HG03175 (cell line): ENCODE measurements around the gene XPNPEP3.

Experiments
- ATAC-seq: cut with Tn5 transposase; IDR thresholded peaks from one replicate; pipeline ENCODE4 v1.9.1; 2021; ENCODE audit warnings: mild to moderate bottlenecking, moderate library complexity; ENCODE audit not compliant: unreplicated experiment

The XPNPEP3 gene

DNA sequence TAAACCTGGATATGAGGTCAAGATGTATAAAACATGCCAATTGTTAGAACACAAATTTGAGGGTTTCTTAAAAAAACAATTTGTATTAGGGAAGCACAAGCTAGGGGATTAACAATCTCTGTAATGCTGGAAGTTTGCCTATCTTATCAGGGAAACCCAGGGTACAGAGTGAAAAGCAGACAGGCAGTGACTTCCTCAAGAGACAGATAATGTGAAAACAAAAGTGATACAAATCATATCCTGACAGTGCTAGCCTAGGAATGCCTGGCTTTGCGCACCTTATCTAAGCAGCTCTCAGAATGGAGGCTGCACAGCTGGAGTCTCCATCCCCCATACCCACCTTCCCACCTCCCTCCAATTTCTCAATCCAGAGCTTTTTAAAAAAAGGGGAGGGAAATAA lies 71.7 kb downstream of the XPNPEP3 start:
- no peak for ATAC-seq

DNA sequence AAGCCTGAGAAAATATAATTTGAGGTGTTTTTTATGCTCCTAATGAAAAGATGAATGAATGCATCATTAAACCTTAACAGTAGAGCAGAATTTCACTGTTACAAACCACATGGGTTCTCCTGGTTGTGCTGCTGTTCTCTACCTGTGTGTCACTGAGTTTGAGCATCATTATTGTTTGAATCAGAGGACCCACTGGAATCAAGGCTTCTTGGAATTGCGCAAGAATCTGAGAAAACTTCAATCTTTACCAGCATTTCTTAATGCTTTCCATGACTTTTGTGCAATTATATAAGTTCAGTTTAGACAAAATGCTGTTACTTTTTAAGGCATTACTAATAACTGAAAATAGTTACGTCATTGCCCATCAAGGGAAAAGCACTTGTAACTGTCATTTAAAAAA lies 75.4 kb downstream of the XPNPEP3 start:
- no peak for ATAC-seq

DNA sequence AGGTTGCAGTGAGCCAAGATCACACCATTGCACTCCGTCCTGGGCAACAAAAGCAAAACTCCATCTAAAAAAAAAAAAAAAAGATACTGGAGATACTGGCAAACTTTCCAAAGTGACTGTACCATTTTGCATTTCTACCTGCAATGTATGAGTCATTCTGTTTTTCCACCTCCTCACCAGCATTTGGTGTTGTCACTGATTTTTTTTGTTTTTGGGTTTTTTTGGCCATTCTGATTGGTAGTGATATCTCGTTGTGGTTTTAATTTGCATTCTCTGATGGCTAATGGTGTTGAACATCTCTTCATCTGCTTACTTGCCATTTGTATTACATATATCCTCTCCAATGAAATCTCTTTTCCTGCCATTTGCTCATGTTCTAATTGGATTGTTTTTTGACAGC lies 82.3 kb downstream of the XPNPEP3 start:
- ATAC-seq, result no peak

DNA sequence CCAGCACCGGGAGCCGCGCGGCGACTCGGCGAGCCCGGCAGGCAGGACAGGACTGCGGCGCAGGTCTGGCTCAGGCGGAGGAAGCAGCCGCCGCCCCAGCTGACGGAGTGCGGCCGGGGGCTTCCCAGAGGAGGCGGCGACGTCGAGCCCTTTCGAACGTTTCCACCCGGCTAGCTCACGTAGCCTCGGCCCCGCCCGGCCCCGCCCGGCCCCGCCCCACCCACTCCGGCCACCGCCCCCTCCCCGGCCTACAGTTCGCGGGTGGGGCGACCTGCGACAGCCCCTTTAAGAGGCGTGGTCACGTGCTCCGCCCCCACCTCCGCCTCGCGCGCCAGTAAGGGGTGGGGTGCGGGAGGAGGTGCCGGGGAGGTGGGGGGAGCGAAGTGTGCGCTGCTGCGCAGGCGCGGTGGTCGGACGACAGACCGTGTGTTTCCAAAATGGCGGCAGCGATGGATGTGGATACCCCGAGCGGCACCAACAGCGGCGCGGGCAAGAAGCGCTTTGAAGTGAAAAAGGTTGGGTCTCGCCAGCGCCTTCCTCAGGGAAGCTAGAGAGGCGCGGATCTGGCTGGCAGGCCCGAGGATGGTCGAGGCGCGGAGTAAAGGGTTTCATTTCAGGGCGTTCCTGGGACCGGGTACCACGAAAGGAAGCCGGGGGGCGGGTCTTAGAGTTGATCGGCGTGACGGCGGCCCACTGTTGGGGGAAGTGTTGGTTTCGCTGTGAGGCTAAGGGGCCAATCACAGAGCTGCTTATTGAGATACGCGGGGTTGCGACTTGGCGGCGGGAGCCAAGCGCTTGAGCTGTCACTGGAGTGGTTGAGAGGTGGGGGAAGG lies 94.2 kb downstream of the XPNPEP3 start, which contains the start of gene RBX1:
Gene RBX1 (plus strand): TSS at position 417 of the 833 bp plus-strand sequence. CDS start 21 bp downstream, at position 438.
- peak; percentile 79 for ATAC-seq

DNA sequence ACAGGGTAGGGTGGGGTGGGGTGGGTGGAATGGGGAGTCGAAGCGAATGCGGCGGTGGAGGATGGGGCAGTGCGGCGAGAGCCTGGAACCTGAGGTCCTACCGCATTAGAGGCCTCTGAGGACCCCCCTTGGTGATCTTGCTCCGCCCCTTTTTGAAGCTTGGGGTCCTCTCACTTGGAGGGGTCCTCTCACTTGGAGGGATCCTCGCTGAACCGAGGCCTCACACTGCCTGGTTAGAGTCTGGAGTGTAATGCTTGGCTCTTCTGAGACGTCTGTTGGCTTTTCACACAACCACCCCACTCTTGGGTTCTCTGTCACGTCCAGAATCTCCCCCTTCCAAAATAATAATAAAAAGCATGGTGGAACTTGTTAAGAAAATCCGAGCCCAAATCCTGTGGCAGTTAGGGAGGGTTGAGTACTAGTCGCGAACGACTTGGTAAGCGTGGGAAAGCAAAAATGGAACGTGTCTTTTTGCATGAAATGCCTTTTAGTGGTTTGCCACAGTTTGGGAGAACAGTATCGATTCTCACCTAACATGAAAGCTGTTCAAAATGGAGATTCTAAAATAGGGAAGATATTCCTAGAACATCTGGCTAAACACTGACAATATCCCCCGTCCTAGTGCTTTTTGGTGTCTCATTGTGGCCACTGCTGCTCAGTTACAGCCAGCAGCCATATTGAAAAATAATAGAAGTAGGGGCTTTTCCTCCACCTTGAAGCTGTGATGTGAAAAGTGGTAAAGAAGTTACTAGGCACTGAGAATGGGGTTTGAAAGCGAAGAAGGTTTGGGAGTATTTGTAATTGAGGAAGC lies 95.1 kb downstream of the XPNPEP3 start:
- ATAC-seq, result no peak

DNA sequence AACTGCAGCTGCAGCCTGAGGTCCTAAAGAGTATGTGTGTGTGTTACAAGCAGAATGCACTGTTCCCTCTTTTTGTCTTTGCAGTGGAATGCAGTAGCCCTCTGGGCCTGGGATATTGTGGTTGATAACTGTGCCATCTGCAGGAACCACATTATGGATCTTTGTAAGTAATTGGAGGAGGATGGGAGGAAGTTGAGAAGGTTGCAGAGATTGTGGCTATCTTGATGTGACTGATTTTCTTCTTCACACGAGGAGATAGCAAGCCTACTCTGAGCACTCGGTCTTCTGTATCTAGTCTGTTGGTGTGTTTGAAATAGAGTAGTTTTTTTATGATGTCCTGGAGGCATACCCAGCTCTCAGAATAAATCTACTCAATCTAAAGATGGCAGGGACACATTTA lies 96.5 kb downstream of the XPNPEP3 start:
- ATAC-seq, result no peak

DNA sequence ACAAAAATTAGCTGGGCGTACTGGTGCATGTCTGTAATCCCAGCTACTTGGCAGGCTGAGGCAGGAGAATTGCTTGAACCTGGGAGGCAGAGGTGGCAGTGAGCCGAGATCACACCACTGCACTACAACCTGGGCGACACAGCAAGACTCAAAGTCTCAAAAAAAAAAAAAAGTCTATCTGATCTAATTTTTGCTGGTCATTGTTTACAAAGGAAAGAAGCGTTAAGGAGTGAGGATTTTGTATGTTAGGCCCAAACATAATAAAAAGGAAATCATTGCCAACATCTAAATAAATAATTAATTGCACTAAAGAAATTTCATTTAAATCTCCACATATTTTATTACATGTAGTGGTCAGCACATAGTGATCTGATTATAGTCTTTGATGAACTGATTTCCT lies 97.2 kb downstream of the XPNPEP3 start:
- ATAC-seq, result no peak

DNA sequence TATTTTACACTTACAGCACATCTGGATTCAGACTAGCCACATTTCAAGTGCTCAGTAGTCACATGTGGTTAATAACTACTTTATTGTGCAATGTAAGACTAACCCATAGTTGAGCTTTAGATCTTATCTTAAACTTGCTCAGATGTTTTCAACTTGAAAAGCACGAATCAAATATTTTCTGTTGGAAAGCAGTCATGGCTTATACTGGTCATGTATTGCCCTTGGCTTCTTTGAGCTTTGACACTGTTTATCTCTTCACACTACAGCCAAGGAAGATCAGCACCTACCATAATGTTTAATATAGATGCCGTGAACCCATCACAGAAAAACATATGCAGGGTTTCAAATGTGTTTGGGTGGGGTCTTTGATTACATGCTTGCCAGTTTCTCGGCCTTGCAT lies 98.6 kb downstream of the XPNPEP3 start:
- no peak for ATAC-seq

DNA sequence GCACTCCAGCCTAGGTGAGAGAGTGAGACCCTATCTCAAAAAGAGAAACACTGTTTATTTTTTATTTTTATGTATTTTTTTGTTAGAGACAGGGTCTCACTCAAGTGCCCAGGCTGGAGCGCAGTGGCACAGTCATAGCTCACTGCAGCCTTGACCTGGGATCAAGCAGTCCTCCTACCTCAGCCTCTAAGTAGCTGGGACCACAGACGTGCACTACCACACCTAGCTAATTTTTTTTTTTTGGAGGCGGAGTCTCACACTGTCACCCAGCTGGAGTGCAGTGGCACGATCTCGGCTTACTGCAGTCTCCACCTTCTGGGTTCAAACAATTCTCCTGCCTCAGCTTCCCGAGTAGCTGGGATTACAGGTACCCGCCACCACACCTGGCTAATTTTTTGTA lies 100.7 kb downstream of the XPNPEP3 start:
- no peak for ATAC-seq

DNA sequence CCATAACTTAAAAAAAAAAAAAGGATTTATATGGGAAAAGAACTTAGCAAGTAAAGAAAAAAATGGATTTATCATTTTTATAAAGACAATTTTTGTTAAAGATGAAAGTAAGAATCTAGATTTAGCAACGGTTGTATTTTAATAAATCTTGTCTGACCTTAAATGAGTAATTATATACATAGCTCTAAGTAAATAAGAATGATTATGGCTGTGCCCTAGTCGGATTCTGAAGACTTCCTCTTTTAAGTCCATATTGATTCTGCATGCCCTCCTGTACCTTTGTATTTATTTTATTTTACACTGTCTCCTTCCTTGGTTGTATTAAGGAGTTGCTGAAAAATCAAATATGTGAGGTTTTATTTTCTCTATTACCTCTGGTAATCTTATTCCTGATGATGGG lies 101.4 kb downstream of the XPNPEP3 start:
- no peak for ATAC-seq

DNA sequence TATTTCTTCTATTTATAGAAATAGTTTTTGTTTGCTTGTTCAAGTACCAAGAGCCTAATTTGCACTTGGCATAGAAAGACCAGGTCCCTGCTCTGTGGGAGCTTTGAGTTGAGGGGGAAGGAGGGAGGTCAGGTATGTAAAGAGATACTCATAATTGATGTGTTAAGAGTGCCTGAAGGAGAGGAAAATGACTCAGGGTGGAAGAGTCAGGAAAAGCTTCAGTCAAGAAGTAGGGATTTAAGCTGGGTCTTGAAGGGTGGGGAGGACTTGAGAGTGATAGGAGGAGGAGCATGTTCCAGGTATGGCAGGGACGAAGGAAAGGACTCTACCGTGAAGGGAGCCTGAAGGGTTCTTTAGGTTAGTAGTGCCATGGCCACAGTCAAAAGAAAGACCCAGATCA lies 103.2 kb downstream of the XPNPEP3 start:
- ATAC-seq, result no peak

DNA sequence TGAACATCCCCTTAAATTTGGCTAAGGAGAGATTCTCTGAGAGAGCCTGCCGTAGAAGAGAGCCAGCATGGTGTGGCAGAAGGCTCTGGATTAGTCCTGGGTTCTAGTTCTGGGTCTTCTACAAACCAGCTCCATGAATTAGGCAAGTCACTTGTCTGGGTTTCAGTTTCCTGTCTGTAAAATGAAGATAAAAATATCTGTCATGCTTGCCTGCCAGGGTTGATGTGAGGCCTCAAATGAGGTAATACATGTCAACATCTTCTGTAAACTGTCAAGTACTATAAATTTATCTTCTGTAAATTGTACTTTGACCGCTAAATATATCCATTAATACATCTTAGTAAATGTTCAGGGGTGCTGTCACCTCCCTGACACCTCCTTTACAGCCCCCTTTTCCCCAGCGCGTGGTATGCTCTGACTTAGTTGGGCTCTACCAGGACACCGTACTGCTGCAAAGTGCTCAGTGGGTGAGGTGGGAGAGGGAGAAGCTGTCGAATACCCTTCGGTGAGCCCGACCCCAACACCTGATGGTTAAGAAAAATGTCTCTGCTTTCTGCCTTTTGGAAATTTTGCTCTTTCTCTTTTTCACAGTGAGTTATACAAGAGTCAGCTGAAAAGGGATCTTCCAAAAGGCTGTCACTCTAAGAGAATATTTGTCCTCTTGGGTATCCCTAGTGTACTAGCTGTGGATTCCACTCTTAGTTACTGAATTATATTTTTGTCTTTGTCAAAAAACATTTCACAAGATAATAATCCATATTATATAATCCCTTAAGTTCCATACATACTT lies 109.2 kb downstream of the XPNPEP3 start:
- ATAC-seq, result no peak

DNA sequence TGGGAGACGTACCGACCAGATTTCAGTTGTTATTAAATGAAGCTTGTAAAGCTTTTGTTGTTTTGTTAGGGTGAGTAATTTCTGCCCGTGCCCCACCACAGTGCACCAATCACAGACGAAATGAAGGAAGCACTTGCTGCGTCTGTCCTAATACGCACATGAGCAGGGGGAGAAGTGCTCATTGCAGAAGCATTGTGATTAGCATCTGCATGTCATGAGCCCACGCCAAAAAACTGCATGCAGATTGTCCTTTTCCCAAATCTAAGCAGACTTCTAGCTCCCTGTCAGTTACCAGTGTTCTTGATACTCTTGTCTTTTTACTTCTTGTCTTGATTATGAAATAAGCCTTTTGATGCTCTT lies 109.8 kb downstream of the XPNPEP3 start:
- no peak for ATAC-seq

DNA sequence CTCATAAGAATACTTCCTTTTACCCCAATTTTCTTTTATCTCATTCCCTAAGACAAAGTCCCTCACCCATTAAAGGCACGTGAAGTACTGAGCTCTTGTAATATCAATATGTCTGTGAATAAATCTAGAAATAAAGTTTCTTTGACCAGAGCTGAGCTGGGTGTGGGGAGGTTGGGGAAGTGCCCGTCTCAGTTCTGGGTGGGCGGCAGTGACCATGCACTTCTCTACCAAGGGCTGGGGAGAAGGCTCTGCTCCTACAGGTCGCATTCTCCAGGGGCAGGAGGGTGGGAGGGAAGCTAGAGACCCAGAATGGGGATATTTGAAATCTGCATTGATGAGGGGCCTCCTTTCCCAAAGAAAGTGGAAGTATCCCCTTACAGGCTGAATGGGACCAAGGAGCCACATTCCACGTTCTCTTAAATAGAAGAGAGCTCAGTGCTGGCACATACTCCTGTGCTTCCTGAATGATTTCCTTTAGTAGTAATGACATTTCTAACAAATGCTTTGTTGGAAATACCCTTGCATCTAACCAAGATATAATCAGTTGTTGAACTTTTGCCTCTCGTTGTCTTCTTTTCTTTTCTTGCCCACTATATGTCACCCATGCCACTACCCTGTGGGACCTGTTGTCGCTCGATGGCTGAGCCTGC lies 110.3 kb downstream of the XPNPEP3 start:
- no peak for ATAC-seq

DNA sequence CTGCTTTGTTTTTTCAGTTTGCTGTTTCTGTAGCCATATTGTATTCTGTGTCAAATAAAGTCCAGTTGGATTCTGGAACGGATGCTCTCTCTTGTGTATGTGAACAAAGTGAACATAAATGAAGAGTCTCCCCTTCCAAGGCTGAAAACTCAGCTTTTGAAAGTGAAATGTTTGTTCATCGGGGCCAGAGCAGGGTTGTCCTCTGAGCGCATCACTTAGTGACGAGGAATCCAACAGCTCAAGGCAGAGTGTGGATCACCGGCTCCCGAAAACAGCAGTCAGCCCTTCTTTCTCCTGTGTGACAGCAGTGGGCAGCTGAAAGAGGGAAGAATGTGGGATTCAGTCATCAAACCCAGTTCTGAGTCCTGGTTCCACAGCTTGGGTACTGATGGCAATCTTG lies 115.6 kb downstream of the XPNPEP3 start:
- ATAC-seq, result no peak

DNA sequence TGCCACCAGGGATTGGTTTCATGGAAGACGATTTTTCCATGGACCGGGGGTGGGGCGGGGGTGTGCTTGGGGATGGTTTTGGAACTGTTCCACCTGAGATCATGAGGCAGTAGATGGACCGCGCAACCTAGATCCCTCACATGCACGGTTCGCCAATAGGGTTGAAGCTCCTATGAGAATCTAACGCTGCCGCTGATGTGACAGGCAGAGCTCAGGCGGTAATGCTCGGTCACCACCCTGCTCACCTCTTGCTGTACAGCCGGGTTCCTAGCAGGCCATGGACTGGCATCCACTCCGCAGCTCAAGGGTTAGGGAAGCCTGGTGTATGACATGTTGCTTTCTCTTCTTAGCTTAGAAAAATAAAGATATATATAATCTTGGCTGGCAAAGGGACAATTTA lies 116.2 kb downstream of the XPNPEP3 start:
- no peak for ATAC-seq

DNA sequence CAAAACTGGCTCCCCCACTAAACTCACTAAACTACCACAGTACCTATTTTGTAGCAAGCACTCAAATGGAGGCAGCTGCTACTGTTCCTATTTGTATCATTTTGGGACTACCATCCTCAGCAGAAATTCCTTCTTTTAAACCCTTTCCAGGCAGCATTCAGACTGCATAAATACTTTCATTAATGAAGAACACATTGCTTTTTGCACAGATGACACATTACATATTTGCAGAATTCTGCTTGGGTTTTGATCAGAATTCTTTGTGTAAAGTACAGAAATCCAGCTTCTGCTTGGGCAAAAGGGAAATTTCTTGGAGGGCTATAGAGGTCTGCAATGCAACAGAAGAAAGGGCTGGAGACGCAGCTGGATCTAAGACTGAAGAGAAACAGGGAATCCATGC lies 118.4 kb downstream of the XPNPEP3 start:
- ATAC-seq, result no peak

DNA sequence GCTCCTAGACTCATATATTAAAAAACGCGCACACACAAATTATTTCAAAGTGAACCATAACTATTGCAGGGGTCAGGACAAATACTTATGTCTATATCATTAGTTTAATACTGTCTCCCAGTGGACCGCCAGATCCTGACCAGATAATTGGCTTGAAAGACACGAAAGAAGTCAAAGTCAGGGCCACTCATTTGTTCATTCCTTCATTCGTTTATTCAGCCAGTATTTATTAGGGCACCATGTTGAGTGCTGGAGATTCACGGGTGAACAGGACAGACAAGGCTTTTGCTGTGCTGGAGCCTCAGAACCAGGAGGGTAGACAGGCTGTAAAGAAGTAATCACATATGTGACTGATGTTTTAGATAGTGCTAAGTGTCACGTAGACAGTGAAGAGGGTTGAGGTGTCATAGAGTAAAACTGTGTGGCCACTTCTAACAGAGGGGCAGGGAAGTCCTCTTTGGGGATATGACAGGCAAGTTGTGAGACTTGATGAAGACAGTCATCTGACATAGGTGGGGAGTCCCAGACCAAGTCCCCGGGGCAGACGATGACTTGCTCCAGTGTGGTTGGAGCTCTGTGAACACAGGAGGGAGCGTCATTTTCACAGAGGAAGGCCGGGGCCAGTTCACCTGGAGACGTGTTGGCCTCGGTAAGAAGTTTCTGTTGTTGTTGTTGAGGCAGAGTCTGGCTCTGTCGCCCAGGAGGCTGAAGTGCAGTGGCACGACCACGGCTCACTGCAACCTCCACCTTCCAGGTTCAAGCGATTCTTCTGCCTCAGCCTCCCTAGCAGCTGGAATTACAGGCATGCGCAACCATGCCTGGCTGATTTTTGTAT lies 120.1 kb downstream of the XPNPEP3 start:
- ATAC-seq, result no peak

DNA sequence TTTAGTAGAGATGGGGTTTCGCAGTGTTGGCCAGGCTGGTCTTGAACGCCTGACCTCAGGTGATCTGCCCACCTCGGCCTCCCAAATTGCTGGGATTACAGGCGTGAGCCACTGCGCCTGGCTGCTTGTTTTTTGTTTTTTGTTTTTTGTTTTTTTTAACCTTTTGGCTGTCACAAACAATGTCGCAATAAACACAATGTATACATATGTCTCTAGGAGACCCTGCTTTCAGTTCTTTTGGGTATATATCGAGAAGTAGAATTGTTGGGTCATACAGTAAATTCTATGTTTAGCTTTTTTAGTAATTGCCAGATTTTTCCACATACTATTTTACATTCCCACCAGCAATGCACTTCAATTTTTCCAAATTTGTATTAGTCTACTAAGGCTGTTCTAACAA lies 122.2 kb downstream of the XPNPEP3 start:
- no peak for ATAC-seq

DNA sequence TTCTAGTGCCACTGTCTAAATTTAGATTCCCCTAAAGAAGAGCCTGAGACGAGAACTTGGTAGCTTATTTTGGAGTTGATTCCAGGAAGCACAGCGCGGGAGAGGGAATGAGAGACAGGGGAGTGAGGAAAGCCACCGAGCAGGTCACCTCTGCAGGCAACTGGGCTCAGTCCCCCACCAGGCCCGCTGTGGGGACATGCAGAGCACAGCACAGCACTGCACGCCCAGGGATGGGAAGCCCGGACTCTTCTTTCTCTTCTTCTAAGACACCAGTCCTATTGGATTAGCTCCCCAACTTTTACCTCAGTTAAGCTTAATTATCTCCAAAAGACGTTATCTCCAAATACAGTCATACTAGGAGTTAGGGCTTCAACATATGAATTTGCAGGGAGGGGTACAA lies 122.9 kb downstream of the XPNPEP3 start:
- no peak for ATAC-seq
